SK-N-MC (cell line): ENCODE results near the gene KNOP1.

Experiments
- DNase-seq: peaks from one replicate; pipeline ENCODE4 v3.0.0-alpha.2; 2011; ENCODE audit warnings: low read depth, low spot score
- H3K27ac ChIP-seq: fragments of 200-600 bp; sonication (generic); 2 replicates; pipeline ENCODE4 v1.5.1; 2016; ENCODE audit warnings: mixed run types
- H3K36me3 ChIP-seq: fragments of 200-600 bp; sonication (generic); 2 replicates; pipeline ENCODE4 v1.6.1; 2017; ENCODE audit warnings: antibody characterized with exemption, low read length, mixed read lengths; ENCODE audit not compliant: insufficient read depth
- H3K4me3 ChIP-seq: fragments of 200-600 bp; sonication (generic); 2 replicates; pipeline ENCODE4 v1.5.1; 2016
- H3K9ac ChIP-seq: fragments of 200-600 bp; sonication (generic); 2 replicates; pipeline ENCODE4 v1.8.0; 2017; ENCODE audit warnings: mixed run types, mixed read lengths; ENCODE audit not compliant: insufficient read length
- H3K9me3 ChIP-seq: fragments of 200-600 bp; sonication (generic); 2 replicates; pipeline ENCODE4 v1.6.1; 2017; ENCODE audit warnings: low read depth, mild to moderate bottlenecking, antibody characterized with exemption, low read length, moderate library complexity, mixed read lengths
- EZH2 ChIP-seq: fragments of 200-600 bp; sonication (generic); IDR thresholded peaks from one replicate; pipeline ENCODE4 v1.6.1; 2017; ENCODE audit warnings: antibody characterized with exemption
- FOXP2 ChIP-seq: optimal IDR thresholded peaks from 2 replicates; pipeline ENCODE3; 2011; ENCODE audit warnings: mild to moderate bottlenecking, moderate library complexity; ENCODE audit not compliant: insufficient read depth; ENCODE audit errors: extremely low read length, control extremely low read depth
- POLR2AphosphoS5 ChIP-seq: IDR thresholded peaks from 2 replicates; pipeline ENCODE4 v1.6.1; 2012; ENCODE audit warnings: mild to moderate bottlenecking, low read depth, low read length, borderline replicate concordance

The KNOP1 gene

DNA sequence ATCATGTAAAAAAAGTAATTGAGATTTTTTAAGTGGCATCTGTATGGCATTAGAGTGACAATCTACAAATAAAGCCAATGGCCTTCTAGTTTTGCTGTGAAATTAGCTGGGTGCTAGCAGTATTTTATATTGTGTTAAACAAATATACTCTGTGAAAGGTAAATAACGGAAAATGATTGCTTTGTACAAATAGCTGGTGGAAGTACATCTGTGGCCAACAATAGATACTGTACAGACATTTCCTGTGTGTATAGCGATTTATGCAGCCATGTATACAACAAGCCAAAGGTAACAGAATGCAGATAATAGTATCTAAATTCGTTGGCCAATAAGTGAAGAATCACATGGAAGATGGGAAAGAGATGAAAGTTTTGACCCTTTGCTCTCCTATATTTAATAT is 26.6 kb upstream of the KNOP1 start:
- TF ChIP-seq EZH2 (no peak), POLR2AphosphoS5 (no peak)
- no peak overlapping the region for H3K9ac ChIP-seq
- H3K9me3 ChIP-seq, result no peaks in the 10 kb centered on the region
- DNase-seq, result no peak
- no peak overlapping the region for H3K4me3 ChIP-seq
- no peaks in the 10 kb centered on the region for H3K36me3 ChIP-seq
- H3K27ac ChIP-seq, result no peak overlapping the region

DNA sequence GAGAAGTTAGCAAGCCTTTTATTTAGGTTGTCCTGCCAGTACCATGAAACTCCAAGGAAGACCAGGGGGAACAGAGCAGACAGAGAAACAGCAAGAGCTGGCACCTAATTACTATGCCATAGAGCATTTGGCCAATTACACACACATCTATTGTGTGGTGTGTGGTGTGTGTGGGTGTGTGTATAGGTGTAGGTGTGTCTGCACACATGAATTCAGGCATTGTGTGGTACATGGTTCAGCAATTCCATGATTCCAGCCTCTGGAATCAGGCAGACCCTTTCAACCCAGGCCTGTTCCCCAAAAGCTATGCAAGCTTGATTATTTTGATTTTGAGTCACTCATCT is 25.8 kb upstream of the KNOP1 start:
- no peak overlapping the region for H3K4me3 ChIP-seq
- TF ChIP-seq EZH2 (no peak), POLR2AphosphoS5 (no peak), FOXP2 (no peak)
- H3K9ac ChIP-seq, result no peak overlapping the region
- no peak overlapping the region for H3K27ac ChIP-seq
- no peaks in the 10 kb centered on the region for H3K36me3 ChIP-seq
- no peaks in the 10 kb centered on the region for H3K9me3 ChIP-seq
- no peak for DNase-seq

DNA sequence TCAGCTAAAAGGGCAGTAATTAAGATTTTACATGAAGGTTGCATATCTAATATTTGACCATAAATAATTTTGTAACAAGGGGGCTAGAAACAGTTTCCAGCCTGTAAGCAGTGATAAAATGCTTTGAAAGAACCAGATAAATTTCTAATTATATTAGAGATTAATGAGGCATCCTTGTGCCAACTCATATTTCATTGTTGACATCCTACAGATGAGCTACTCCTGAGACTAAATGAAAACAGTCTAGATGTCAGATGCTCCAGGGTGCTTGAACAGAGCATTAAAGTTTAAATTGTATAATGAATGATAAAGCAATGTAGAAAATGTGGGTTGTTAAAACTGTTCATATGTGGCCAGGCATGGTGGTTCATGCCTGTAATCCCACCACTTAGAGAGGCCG is 23.3 kb upstream of the KNOP1 start:
- Histone ChIP-seq H3K4me3 (no peak overlapping the region), H3K9me3 (no peaks in the 10 kb centered on the region), H3K36me3 (no peaks in the 10 kb centered on the region), H3K27ac (no peak overlapping the region), H3K9ac (no peak overlapping the region)
- no peak for DNase-seq
- no peak for TF ChIP-seq FOXP2
- TF ChIP-seq POLR2AphosphoS5, result no peak
- TF ChIP-seq EZH2, result no peak

DNA sequence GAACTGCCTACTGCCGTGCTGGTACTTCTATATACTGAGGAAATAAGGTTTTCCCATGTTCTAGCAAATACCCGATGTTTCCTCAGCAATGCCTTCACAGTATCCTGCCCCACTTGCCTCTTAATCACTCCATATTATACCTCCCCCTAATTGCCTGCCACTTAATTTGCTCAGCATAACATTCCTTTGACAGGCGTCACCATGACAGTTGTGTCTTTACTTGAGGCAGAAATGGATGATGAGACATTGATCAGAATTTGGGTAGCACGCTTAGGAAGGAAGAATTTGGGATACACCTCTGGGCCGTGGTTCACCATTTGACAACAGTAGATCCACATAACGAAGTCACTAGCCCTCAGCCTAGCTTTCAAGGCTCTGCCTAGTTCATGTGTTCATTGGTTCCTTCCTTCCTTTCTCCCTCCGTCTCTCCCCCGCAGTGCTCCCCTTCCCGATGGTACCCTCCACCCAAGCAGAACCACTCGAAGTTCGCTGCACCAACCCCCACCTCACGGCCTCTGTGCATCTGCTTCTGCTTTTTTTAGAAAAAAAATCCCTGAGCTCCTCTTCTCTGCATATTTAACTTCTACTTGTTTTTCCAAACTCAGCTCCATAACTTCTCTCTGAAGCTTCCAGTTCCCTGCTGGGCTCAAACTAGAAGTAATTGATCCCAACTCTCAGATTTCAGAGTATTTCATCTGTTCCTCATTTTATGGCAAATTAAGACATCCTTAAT is 19.4 kb upstream of the KNOP1 start:
- Histone ChIP-seq H3K36me3 (no peaks in the 10 kb centered on the region), H3K27ac (peak overlapping the region; percentile 71; the same call in 1 of the 2 replicates), H3K9me3 (no peaks in the 10 kb centered on the region), H3K9ac (no peak overlapping the region), H3K4me3 (peak overlapping the region; percentile 24)
- DNase-seq, result peak; percentile 26
- TF ChIP-seq EZH2 (no peak), POLR2AphosphoS5 (peak; percentile 13; the same call in 1 of the 2 replicates)

DNA sequence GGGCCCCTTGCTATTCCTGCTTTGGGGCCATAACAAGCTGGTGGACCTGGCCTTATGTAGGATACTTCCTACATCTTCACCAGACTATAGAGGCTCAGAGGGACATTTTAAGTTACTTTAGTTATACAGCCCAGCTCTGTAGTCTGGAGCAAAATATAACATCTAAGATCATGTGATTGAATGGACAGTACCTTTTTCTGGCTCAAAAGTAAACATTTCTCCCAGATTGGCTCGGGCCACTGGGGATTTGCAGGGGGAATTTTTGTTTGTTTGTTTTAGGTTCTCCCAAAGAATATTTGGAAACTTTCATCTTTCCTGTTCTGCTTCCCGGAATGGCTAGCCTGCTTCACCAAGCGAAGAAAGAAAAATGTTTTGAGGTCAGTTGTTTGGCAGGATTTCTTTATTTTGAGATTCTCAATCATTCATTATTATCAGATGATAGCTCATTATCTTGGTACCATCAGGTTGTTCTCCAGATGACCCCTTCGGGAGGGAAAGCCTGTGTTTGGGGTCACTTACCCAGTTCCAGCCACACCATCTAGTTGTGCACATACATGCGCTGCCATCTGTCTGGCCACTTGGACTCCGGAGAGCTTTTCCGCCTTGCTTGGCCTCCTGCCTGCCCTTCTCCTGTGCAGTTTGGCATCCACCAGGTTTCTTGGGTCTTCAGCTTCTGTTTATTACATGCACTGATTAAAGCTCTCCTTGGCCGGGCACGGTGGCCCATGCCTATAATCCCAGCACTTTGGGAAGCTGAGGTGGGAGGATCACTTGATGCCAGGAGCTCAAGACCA is 17.2 kb upstream of the KNOP1 start:
- Histone ChIP-seq H3K9me3 (no peaks in the 10 kb centered on the region), H3K4me3 (no peak overlapping the region), H3K36me3 (no peaks in the 10 kb centered on the region), H3K27ac (no peak overlapping the region), H3K9ac (no peak overlapping the region)
- TF ChIP-seq EZH2 (no peak), POLR2AphosphoS5 (no peak), FOXP2 (no peak)
- DNase-seq, result no peak

DNA sequence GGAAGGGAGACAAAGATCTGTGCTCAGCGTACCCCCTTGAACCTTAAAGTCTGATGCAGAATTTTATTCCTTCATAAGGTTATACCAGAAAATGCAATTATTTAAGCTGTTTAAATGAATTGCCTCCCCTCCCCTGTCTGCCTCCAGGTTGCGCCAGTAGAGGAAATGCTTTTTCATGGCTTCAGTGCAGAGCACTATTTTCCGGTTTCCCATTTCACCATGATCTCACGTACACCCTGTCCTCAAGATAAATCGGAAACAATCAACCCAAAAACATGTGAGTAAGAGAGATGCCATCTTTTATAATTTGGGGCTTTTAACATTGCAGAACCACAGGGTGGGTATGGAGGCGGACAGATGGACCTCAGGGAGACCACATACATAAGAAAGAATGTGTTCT is 15.5 kb upstream of the KNOP1 start:
- DNase-seq, result no peak
- no peaks in the 10 kb centered on the region for H3K9me3 ChIP-seq
- no peak overlapping the region for H3K27ac ChIP-seq
- H3K36me3 ChIP-seq, result no peaks in the 10 kb centered on the region
- no peak overlapping the region for H3K9ac ChIP-seq
- H3K4me3 ChIP-seq, result no peak overlapping the region
- TF ChIP-seq POLR2AphosphoS5, result no peak
- TF ChIP-seq EZH2, result no peak
- TF ChIP-seq FOXP2, result no peak

DNA sequence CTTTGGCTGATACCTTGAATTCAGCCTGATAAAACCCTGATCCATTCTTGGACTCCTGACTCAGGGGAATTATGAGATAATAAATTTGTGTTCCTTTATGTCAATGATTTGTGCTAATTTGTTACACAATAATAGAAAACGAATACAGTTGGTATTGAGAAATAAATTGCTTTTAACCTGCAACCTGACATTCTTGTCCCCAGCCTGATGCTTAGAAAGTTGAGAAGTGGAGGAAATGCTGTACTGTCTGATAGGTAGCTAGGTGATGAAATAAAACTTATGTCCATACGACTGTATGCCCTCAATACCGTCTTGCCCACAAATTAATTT is 10.6 kb upstream of the KNOP1 start:
- TF ChIP-seq FOXP2 (no peak), EZH2 (no peak)
- DNase-seq, result no peak
- Histone ChIP-seq H3K27ac (no peak overlapping the region), H3K36me3 (no peaks in the 10 kb centered on the region), H3K4me3 (no peak overlapping the region), H3K9ac (no peak overlapping the region), H3K9me3 (no peaks in the 10 kb centered on the region)

DNA sequence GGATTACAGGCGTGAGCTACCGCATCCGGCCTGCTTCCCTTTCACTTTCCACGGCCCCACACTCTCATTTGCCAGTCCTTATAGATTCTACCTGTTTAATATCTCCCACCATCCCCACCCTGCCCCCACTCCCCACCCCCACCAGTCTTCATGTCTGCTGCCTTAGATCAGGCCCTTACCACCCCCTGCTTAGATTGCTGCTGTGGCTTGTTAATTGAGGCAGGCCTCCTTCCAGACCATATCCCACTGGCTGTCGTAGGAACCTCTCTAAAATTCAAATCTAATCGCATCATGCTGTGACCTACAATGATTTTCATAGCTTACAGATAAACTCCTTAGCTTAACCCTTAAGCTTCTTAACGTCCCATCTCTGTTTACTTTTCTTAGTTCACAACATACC is 5.0 kb upstream of the KNOP1 start:
- no peak overlapping the region for H3K27ac ChIP-seq
- no peaks in the 10 kb centered on the region for H3K9me3 ChIP-seq
- no peaks in the 10 kb centered on the region for H3K36me3 ChIP-seq
- H3K9ac ChIP-seq, result no peak overlapping the region
- no peak for TF ChIP-seq FOXP2
- TF ChIP-seq EZH2, result no peak
- TF ChIP-seq POLR2AphosphoS5, result no peak
- DNase-seq, result no peak
- H3K4me3 ChIP-seq, result no peak overlapping the region

DNA sequence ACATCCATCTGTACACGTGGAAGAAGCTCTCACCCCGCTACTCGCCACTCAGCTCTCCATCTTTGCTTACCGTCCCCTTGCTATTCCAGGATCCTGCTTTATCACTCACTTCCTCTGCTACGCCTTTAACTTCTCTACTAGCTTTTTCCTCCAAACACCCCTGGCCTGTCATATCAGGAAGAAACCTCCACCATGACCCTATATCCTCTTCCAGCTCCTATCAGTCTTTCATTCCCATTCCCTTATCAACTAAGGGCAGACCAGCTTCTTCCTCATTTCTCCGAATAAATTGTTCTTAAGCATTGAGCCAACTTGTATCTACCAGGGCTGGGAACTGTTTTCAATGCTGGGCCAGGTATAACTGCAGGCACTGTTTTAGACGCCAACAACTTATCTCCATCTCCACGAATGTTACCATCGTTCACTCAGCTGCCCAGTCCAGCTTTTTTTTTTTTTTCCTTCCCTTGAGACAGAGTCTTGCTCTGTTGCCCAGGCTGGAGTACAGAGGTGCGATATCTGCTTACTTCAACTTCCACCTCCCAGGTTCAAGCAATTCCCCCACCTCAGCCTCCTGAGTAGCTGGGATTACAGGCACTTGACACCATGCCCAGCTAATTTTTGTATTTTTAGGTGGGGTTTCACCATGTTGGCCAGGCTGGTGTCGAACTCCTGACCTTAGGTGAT is 4.4 kb upstream of the KNOP1 start:
- no peak overlapping the region for H3K27ac ChIP-seq
- TF ChIP-seq EZH2 (no peak), FOXP2 (no peak), POLR2AphosphoS5 (no peak)
- H3K9ac ChIP-seq, result no peak overlapping the region
- H3K4me3 ChIP-seq, result no peak overlapping the region
- no peaks in the 10 kb centered on the region for H3K36me3 ChIP-seq
- no peak for DNase-seq
- H3K9me3 ChIP-seq, result no peaks in the 10 kb centered on the region
